Pancreas (tissue), 10 donors: ENCODE data around the gene TMEM131. TPM values are rescaled to one million over a fixed set of nuclear protein-coding genes. Genes with fewer than 3 reads are reported as not detected.
"Not testable (repeated sequence)": the region's sequence is repeated elsewhere in the genome, so short reads cannot be mapped to it uniquely, and the experiment has no call there.

Experiments
- ATAC-seq, 4 donors: fragments of 200-7000 bp; cut with Tn5 transposase; one replicate each; pipeline versions ENCODE4 v1.8.0 to v1.9.1; 2020; ENCODE audit warnings: mild to moderate bottlenecking in 4 of 4, moderate library complexity in 4 of 4
- DNase-seq, 6 donors: peaks; one replicate each; pipeline ENCODE4 v3.0.0-alpha.2; 2020
- FAIRE-seq: peaks from 2 replicates; lab custom pipeline; 2012; peaks lifted over from hg19 to GRCh38; lab: Jason Lieb, UNC
- H3K27ac ChIP-seq, 4 donors: fragments of 200-600 bp; sonication (generic); 1 replicate in 3 of 4; 2 replicates in 1 of 4; pipeline versions ENCODE4 v1.5.0 to v1.8.0; 2020
- H3K27me3 ChIP-seq, 4 donors: fragments of 200-600 bp; one replicate each; pipeline ENCODE4 v1.8.0; 2021
- H3K36me3 ChIP-seq, 3 donors: fragments of 200-600 bp; sonication (generic) in 1 of 3; one replicate each; pipeline versions ENCODE4 v1.5.0 to v1.8.0; 2020 to 2021
- H3K4me1 ChIP-seq, 3 donors: fragments of 200-600 bp; one replicate each; pipeline ENCODE4 v1.8.0; 2021
- H3K4me3 ChIP-seq, 4 donors: fragments of 200-600 bp; sonication (generic) in 2 of 4; one replicate each; pipeline versions ENCODE4 v1.5.0 to v1.8.0; 2020 to 2021
- H3K9me3 ChIP-seq, 4 donors: fragments of 200-600 bp; one replicate each; pipeline ENCODE4 v1.8.0; 2021
- CTCF ChIP-seq, 4 donors: fragments of 200-600 bp; sonication (generic) in 3 of 4; IDR thresholded peaks; one replicate each; pipeline versions ENCODE4 v1.5.0 to v1.8.0; 2021; ENCODE audit warnings: antibody characterized with exemption in 4 of 4
- WGBS, 2 donors: extraction: QIAGEN DNeasy Blood & Tissue Kit; methylation state at CpG; one replicate each; pipeline ENCODE4 v1.1.7; 2013; 5-methylcytosine and 5-hydroxymethylcytosine counted together
- intact Hi-C, 3 donors: fragments of 100-400 bp; cut with DNase I; formaldehyde crosslinking; loops; one replicate each; pipeline versions ENCODE4 v1.11.1 to v1.14.2; 2022
- polyA plus RNA-seq, 2 donors: library from polyadenylated mRNA; stranded (reverse); fragments of 200-250 nt; gene quantifications; one replicate each; pipeline ENCODE4 v1.2.3, GENCODE V29; 2013
- total RNA-seq, 6 donors: library from RNA; stranded (reverse); fragmentation: NEBNext Ultra II Directional in 4 of 6; extraction: Animal tissue kit (Norgen Biotek cat#: 25700) in 4 of 6; gene quantifications; one replicate each; pipeline versions ENCODE4 v1.2.1 to v1.2.4, GENCODE V29; 2021 to 2023
- donor health status: healthy with polysubstance abuse.
- donor health status: DM: no; HTN: no; CAD: no; lungs with moderate emphysema.
- donor health status: DM: no; HTN: no; CAD: no.
- donor health status: control.
- donor health status: control.
- donor health status: Bipolar disorder and iron deficiency.
- donor health status: DM: yes; HTN: yes; CAD: no.
- donor health status: DM: no; HTN: no; CAD: no.
- donor health status: DM: no; HTN: no; CAD: no.
- donor health status: DM: yes; HTN: yes; CAD: no.

The TMEM131 gene
- total and polyA plus RNA-seq, 8 donors, result 8.1 to 26.5 (median 19.4) TPM

- DNase-seq, result no peak
- no peaks in the 10 kb centered on the region for H3K4me1 ChIP-seq
- intact Hi-C loops, result no loop called here
- WGBS, 2 donors, result 94 to 96% methylated on average over 3 of the region's 3 CpGs
- no peak for ATAC-seq
- no peaks in the 10 kb centered on the region for H3K36me3 ChIP-seq
- no peak overlapping the region for H3K27ac ChIP-seq
- H3K4me3 ChIP-seq, result no peak overlapping the region
- TF ChIP-seq CTCF (IDR thresholded peaks at IDR 0.05), result no peak
- H3K27me3 ChIP-seq, result no peaks in the 10 kb centered on the region
- no peaks in the 10 kb centered on the region for H3K9me3 ChIP-seq
- FAIRE-seq, result no peak
Observed at GRCh38 chr2:97919858-97920257, 75.9 kb downstream of the TMEM131 start.

GRCh38 chr2:97918818-97919217, 76.9 kb downstream of the TMEM131 start:
- no peak overlapping the region for H3K4me3 ChIP-seq
- H3K4me1 ChIP-seq, result no peaks in the 10 kb centered on the region
- H3K36me3 ChIP-seq, result no peaks in the 10 kb centered on the region
- no peak for DNase-seq
- H3K9me3 ChIP-seq, result no peaks in the 10 kb centered on the region
- TF ChIP-seq CTCF (IDR thresholded peaks at IDR 0.05), result no peak
- no peak for ATAC-seq
- intact Hi-C loops, result no loop called here
- WGBS, 2 donors, result 84 to 90% methylated on average over 4 of the region's 4 CpGs
- FAIRE-seq, result no peak
- no peak overlapping the region for H3K27ac ChIP-seq
- H3K27me3 ChIP-seq, result no peaks in the 10 kb centered on the region

GRCh38 chr2:97917668-97918067, 78.1 kb downstream of the TMEM131 start:
- H3K27me3 ChIP-seq, H3K4me3 ChIP-seq, FAIRE-seq, intact Hi-C loops, ATAC-seq, DNase-seq, H3K36me3 ChIP-seq, H3K27ac ChIP-seq, H3K4me1 ChIP-seq, H3K9me3 ChIP-seq: not testable (repeated sequence)
- WGBS, 2 donors, result 96 to 99% methylated on average over 7 of the region's 7 CpGs

DNA sequence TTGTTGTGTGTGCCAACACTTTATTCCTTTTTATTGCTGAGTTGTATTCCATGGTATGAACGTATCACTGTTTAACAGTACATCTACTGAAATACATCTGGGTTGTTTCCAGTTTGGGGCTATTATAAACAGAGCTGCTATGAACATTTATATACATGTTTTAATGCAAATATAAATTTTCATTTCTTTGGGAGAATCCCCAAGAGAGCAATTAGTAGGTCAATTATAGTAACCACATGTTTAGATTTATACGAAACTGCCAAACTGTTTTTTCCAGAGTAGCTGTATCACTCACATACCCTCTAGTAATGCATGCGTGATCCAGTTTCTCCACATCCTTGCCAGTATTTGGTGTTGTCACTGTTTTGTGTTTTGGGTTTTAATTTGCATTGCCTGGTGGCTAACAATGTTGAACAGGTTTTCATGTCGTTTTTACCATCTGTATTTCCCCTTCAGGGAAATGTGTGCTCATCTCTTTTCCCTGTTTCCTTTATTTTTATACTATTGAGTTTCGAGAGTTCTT, 81.0 kb downstream of the TMEM131 start:
- no peak overlapping the region for H3K4me3 ChIP-seq
- ATAC-seq (no peak), FAIRE-seq (no peak), DNase-seq (no peak)
- no peak for TF ChIP-seq CTCF (IDR thresholded peaks at IDR 0.05)
- WGBS, 2 donors, result 89 to 91% methylated on average over 5 of the region's 5 CpGs
- no peaks in the 10 kb centered on the region for H3K27me3 ChIP-seq
- no peaks in the 10 kb centered on the region for H3K36me3 ChIP-seq
- intact Hi-C loops, result no loop called here
- no peak overlapping the region for H3K27ac ChIP-seq
- no peaks in the 10 kb centered on the region for H3K9me3 ChIP-seq
- peaks cover 0 to 8% (median 7%) of the 10 kb centered on the region in 3 donors for H3K4me1 ChIP-seq

GRCh38 chr2:97913846-97914245, 81.9 kb downstream of the TMEM131 start:
- DNase-seq (no peak), ATAC-seq (no peak), FAIRE-seq (no peak)
- H3K27ac ChIP-seq, result no peak overlapping the region
- no peak overlapping the region for H3K4me3 ChIP-seq
- 98 to 99% methylated on average over 2 of the region's 2 CpGs for whole genome bisulfite sequencing, 2 donors
- peaks cover 0 to 8% (median 7%) of the 10 kb centered on the region in 3 donors for H3K4me1 ChIP-seq
- TF ChIP-seq CTCF (IDR thresholded peaks at IDR 0.05), result no peak
- intact Hi-C loops, result no loop called here
- no peaks in the 10 kb centered on the region for H3K9me3 ChIP-seq
- no peaks in the 10 kb centered on the region for H3K36me3 ChIP-seq
- H3K27me3 ChIP-seq, result no peaks in the 10 kb centered on the region
